ENCODE measurements around the gene C3orf38.

The C3orf38 gene

GRCh38 chr3:88149509-88150362, at the start of gene C3orf38:
Gene C3orf38, plus strand, starts transcription at chr3:88149959. Its CDS starts 94 bp downstream, at chr3:88150053.
- in situ Hi-C loops (cut with HindIII; ENCODE audit: low sequenced_read_pairs) = no loop called here
- peak within 1 kb of the TSS; percentile 94 for H3K4me3 ChIP-seq (ENCODE audit: low read depth, low read length)
- TF ChIP-seq CTCF (IDR thresholded peaks at IDR 0.05; ENCODE audit: low read depth, low read length, missing control alignments) = no peak
- peak; percentile 75 for DNase-seq (ENCODE audit: low read depth)

GRCh38 chr3:88101142-88101541, 48.6 kb upstream of the C3orf38 start:
- no peak for DNase-seq (ENCODE audit: low read depth)
- in situ Hi-C loops (cut with HindIII; ENCODE audit: low sequenced_read_pairs) = no loop called here
- no peak overlapping the region for H3K4me3 ChIP-seq (ENCODE audit: low read depth, low read length)
- no peak for TF ChIP-seq CTCF (IDR thresholded peaks at IDR 0.05; ENCODE audit: low read depth, low read length, missing control alignments)

- no peak for DNase-seq (ENCODE audit: low read depth)
- in situ Hi-C loops (cut with HindIII; ENCODE audit: low sequenced_read_pairs) = no loop called here
- H3K4me3 ChIP-seq (ENCODE audit: low read depth, low read length) = no peak overlapping the region
- no peak for TF ChIP-seq CTCF (IDR thresholded peaks at IDR 0.05; ENCODE audit: low read depth, low read length, missing control alignments)
These were observed 44.4 kb upstream of the C3orf38 start for GRCh38 chr3:88105325-88105724.

GRCh38 chr3:88112289-88112688, 37.5 kb upstream of the C3orf38 start:
- DNase-seq (ENCODE audit: low read depth) = no peak
- H3K4me3 ChIP-seq (ENCODE audit: low read depth, low read length) = no peak overlapping the region
- no peak for TF ChIP-seq CTCF (IDR thresholded peaks at IDR 0.05; ENCODE audit: low read depth, low read length, missing control alignments)
- in situ Hi-C loops (cut with HindIII; ENCODE audit: low sequenced_read_pairs) = no loop called here

GRCh38 chr3:88113311-88114162, 36.2 kb upstream of the C3orf38 start:
- no peak overlapping the region for H3K4me3 ChIP-seq (ENCODE audit: low read depth, low read length)
- DNase-seq (ENCODE audit: low read depth) = peak; percentile 64
- in situ Hi-C loops (cut with HindIII; ENCODE audit: low sequenced_read_pairs) = no loop called here
- peak; percentile 75 for TF ChIP-seq CTCF (IDR thresholded peaks at IDR 0.05; ENCODE audit: low read depth, low read length, missing control alignments)

- in situ Hi-C loops (cut with HindIII; ENCODE audit: low sequenced_read_pairs) = no loop called here
- DNase-seq (ENCODE audit: low read depth) = no peak
- H3K4me3 ChIP-seq (ENCODE audit: low read depth, low read length) = no peak overlapping the region
- TF ChIP-seq CTCF (IDR thresholded peaks at IDR 0.05; ENCODE audit: low read depth, low read length, missing control alignments) = no peak
These were observed 34.7 kb upstream of the C3orf38 start for GRCh38 chr3:88114878-88115549.
